Fibroblast of the aortic adventitia (primary cell): ENCODE measurements around the gene ROR2. TPM values are rescaled to one million over a fixed set of nuclear protein-coding genes. Genes with fewer than 3 reads are reported as not detected.

Source experiments
- DNase-seq: peaks from one replicate; pipeline ENCODE4 v3.0.0-alpha.2; 2010; ENCODE audit warnings: low read depth
- H3K4me3 ChIP-seq: 2 replicates; pipeline ENCODE4 v1.5.1; 2011; ENCODE audit warnings: low read depth, mild to moderate bottlenecking, control low read depth, low read length, moderate library complexity
- CTCF ChIP-seq: IDR thresholded peaks from 2 replicates; pipeline ENCODE4 v1.5.1; 2011; ENCODE audit warnings: mild to moderate bottlenecking, low read length, control low read depth, inconsistent platforms; ENCODE audit not compliant: insufficient read depth
- total RNA-seq: library from RNA; depleted of rRNA; stranded (reverse); fragments of >200 nt; gene quantifications from 2 replicates; pipeline ENCODE4 v1.2.3, GENCODE V29; 2012; ENCODE audit warnings: low replicate concordance

Gene ROR2
- total RNA-seq, 1 donor: 13.0 TPM

DNA sequence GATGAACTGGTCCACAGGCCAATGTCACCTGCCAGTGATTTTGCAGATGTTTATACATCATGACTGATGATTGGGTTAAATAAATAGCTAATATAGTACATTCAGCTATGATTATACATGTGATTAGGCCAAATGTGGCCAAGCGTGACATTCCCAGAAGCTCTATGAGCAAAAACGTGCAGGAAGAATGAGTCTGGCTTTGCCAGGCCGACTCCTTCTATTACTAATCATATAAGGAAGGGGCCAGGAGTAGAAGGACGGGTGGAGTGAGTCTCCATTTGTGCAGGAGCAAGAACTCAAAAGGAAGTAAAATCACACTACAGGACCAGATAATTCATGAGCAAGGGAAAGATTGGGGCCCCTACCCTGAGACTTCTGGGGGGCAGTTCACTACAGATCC lies 178.2 kb downstream of the ROR2 start:
- no peak overlapping the region for H3K4me3 ChIP-seq
- DNase-seq: peak; percentile 33
- TF ChIP-seq CTCF: no peak

DNA sequence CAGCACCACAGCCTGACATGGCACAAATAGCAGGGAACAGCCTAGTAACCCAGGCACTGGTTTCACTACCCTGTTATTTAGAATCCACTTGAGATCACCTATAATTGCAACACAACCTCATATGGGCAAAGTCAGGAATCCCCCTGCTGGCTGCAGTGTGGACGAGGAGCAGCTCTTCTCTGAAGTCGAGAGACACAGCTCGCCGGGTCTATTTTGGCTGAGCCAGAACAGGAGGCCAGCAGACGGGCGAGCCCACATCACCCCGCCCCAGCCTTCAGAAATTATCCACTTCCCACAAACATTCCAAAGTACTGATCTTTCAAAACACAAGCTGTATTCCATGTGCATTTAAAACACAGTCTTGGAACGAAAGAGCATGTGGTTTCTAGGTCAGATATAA lies 179.0 kb downstream of the ROR2 start:
- peak; percentile 60 for TF ChIP-seq CTCF
- H3K4me3 ChIP-seq: no peak overlapping the region
- peak; percentile 95 for DNase-seq

- no peak overlapping the region for H3K4me3 ChIP-seq
- TF ChIP-seq CTCF: no peak
- DNase-seq: no peak
Measured at GRCh38 chr9:91770229-91770628, 179.8 kb downstream of the ROR2 start.

DNA sequence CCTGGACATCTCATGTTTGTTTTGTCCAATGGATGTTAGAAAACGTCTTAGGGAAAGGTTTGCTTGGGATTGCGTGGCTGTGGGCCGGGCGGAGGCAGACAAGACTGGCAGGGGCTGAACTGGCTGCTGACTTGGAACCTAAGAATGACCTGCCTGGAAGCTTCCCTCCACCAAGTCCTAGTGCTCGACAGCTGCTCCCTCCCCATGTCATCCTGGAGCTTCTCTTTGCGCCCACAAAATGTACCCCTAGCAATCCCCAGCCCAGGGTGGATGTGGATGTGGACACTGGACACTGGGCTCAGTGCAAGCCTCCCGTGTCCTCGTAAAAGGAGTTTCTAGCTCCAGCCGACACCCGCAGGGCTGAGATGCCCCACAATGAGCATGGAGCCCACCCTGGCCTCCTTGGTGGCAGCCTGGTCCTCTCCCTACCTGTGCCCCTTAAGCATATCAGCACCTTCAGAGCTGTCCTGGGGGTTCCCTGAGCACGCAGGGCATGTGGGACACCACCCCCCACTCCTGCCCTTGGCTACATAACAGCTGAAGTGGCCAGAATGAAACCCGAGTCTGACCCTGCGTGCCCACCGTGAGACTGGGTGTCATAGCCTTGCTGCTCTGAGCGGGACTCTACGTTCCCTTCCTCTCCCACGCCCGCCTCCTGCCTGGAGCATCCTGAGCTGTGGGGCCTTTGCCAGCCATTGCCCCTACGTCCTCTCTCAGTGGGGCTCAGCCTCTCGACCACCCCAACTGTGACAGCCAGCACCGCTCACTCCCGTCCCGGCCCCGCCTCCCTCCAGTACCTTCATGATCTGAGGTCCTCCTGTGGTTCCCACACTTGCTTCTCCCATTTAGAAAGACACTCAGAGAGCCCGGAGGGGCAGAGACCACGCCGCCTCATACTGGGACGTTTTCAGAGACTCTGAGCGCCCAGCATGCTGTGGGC lies 180.8 kb downstream of the ROR2 start:
- no peak overlapping the region for H3K4me3 ChIP-seq
- TF ChIP-seq CTCF: no peak
- DNase-seq: no peak

GRCh38 chr9:91768507-91768906 lies 181.5 kb downstream of the ROR2 start:
- TF ChIP-seq CTCF: no peak
- no peak overlapping the region for H3K4me3 ChIP-seq

GRCh38 chr9:91766315-91767069 lies 183.5 kb downstream of the ROR2 start:
- TF ChIP-seq CTCF: no peak
- DNase-seq: no peak

More at GRCh38 chr9:91768507-91768906, 181.5 kb downstream of the ROR2 start:
- DNase-seq: no peak

More at GRCh38 chr9:91766315-91767069, 183.5 kb downstream of the ROR2 start:
- no peak overlapping the region for H3K4me3 ChIP-seq
